ENCODE data around the gene ZNF324B.

The ZNF324B gene

DNA sequence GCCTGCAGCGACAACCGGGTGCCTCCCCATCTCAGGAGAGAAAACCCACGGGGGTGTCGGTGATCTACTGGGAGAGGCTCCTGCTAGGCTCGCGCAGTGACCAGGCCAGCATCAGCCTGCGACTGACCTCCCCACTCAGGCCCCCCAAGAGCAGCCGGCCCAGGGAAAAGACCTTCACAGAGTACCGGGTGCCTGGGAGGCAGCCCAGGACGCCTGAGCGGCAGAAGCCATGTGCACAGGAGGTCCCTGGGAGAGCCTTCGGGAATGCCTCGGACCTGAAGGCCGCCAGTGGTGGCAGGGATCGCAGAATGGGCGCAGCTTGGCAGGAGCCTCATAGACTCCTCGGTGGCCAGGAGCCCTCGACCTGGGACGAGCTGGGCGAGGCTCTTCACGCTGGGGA, 3.9 kb downstream of the ZNF324B start:
- Histone ChIP-seq H3K4me3 (ENCODE audit: severe bottlenecking) (no peak overlapping the region), H3K27ac (ENCODE audit: poor library complexity, severe bottlenecking) (no peak overlapping the region), H3K4me1 (ENCODE audit: insufficient read depth, poor library complexity, severe bottlenecking) (peaks cover 4% of the 10 kb centered on the region), H3K9me3 (ENCODE audit: severe bottlenecking) (no peaks in the 10 kb centered on the region), H3K36me3 (ENCODE audit: low read depth) (peaks cover 7% of the 10 kb centered on the region; the same call in 1 of the 2 replicates), H3K27me3 (ENCODE audit: insufficient read depth, poor library complexity, severe bottlenecking) (no peaks in the 10 kb centered on the region)
- ATAC-seq (ENCODE audit: low read depth) (no peak), DNase-seq (ENCODE audit: low spot score) (no peak)
- TF ChIP-seq, protein P1, sequence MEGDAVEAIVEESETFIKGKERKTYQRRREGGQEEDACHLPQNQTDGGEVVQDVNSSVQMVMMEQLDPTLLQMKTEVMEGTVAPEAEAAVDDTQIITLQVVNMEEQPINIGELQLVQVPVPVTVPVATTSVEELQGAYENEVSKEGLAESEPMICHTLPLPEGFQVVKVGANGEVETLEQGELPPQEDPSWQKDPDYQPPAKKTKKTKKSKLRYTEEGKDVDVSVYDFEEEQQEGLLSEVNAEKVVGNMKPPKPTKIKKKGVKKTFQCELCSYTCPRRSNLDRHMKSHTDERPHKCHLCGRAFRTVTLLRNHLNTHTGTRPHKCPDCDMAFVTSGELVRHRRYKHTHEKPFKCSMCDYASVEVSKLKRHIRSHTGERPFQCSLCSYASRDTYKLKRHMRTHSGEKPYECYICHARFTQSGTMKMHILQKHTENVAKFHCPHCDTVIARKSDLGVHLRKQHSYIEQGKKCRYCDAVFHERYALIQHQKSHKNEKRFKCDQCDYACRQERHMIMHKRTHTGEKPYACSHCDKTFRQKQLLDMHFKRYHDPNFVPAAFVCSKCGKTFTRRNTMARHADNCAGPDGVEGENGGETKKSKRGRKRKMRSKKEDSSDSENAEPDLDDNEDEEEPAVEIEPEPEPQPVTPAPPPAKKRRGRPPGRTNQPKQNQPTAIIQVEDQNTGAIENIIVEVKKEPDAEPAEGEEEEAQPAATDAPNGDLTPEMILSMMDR (IDR thresholded peaks at IDR 0.05; ENCODE audit: poor library complexity, severe bottlenecking), result no peak

- no peaks in the 10 kb centered on the region for H3K9me3 ChIP-seq (ENCODE audit: severe bottlenecking)
- peaks cover 7% of the 10 kb centered on the region; the same call in 1 of the 2 replicates for H3K36me3 ChIP-seq (ENCODE audit: low read depth)
- peaks cover 4% of the 10 kb centered on the region for H3K4me1 ChIP-seq (ENCODE audit: insufficient read depth, poor library complexity, severe bottlenecking)
- DNase-seq (ENCODE audit: low spot score), result no peak
- TF ChIP-seq, protein P1 (IDR thresholded peaks at IDR 0.05; ENCODE audit: poor library complexity, severe bottlenecking), result no peak
- H3K27ac ChIP-seq (ENCODE audit: poor library complexity, severe bottlenecking), result no peak overlapping the region
- H3K27me3 ChIP-seq (ENCODE audit: insufficient read depth, poor library complexity, severe bottlenecking), result no peaks in the 10 kb centered on the region
- no peak for ATAC-seq (ENCODE audit: low read depth)
- H3K4me3 ChIP-seq (ENCODE audit: severe bottlenecking), result no peak overlapping the region
These were observed 4.7 kb downstream of the ZNF324B start for GRCh38 chr19:58456111-58456510.

GRCh38 chr19:58460039-58460438, 8.6 kb downstream of the ZNF324B start:
- Histone ChIP-seq H3K36me3 (ENCODE audit: low read depth) (peaks cover 7% of the 10 kb centered on the region; the same call in 1 of the 2 replicates), H3K27me3 (ENCODE audit: insufficient read depth, poor library complexity, severe bottlenecking) (no peaks in the 10 kb centered on the region), H3K4me3 (ENCODE audit: severe bottlenecking) (no peak overlapping the region), H3K4me1 (ENCODE audit: insufficient read depth, poor library complexity, severe bottlenecking) (peaks cover 4% of the 10 kb centered on the region), H3K9me3 (ENCODE audit: severe bottlenecking) (no peaks in the 10 kb centered on the region), H3K27ac (ENCODE audit: poor library complexity, severe bottlenecking) (no peak overlapping the region)
- ATAC-seq (ENCODE audit: low read depth) (peak; percentile 97), DNase-seq (ENCODE audit: low spot score) (no peak)
- TF ChIP-seq, protein P1 (IDR thresholded peaks at IDR 0.05; ENCODE audit: poor library complexity, severe bottlenecking), result no peak

- peak overlapping the region; percentile 84 for H3K4me3 ChIP-seq (ENCODE audit: severe bottlenecking)
- no peaks in the 10 kb centered on the region for H3K27me3 ChIP-seq (ENCODE audit: insufficient read depth, poor library complexity, severe bottlenecking)
- H3K27ac ChIP-seq (ENCODE audit: poor library complexity, severe bottlenecking), result no peak overlapping the region
- peak; percentile 39 for ATAC-seq (ENCODE audit: low read depth)
- TF ChIP-seq, protein P1 (IDR thresholded peaks at IDR 0.05; ENCODE audit: poor library complexity, severe bottlenecking), result no peak
- no peaks in the 10 kb centered on the region for H3K4me1 ChIP-seq (ENCODE audit: insufficient read depth, poor library complexity, severe bottlenecking)
- no peak for DNase-seq (ENCODE audit: low spot score)
- H3K36me3 ChIP-seq (ENCODE audit: low read depth), result peaks cover 11% of the 10 kb centered on the region
- no peaks in the 10 kb centered on the region for H3K9me3 ChIP-seq (ENCODE audit: severe bottlenecking)
These were observed 14.8 kb downstream of the ZNF324B start for GRCh38 chr19:58466089-58466759.

Measured in RWPE2 (cell line).